ENCODE measurements around the gene QRSL1. TPM values are rescaled to one million over a fixed set of nuclear protein-coding genes. Genes with fewer than 3 reads are reported as not detected.
"Not testable (repeated sequence)": the region's sequence is repeated elsewhere in the genome, so short reads cannot be mapped to it uniquely, and the experiment has no call there.

The QRSL1 gene
- total RNA-seq (10 to 100 TPM in 2 of 4 donors, 1 to 10 TPM in 2; 8.3 to 11.7 (median 9.9) TPM), polyA plus RNA-seq (10 to 100 TPM in 1 of 3 donors, 1 to 10 TPM in 2; 8.6 to 15.6 (median 9.0) TPM)

DNA sequence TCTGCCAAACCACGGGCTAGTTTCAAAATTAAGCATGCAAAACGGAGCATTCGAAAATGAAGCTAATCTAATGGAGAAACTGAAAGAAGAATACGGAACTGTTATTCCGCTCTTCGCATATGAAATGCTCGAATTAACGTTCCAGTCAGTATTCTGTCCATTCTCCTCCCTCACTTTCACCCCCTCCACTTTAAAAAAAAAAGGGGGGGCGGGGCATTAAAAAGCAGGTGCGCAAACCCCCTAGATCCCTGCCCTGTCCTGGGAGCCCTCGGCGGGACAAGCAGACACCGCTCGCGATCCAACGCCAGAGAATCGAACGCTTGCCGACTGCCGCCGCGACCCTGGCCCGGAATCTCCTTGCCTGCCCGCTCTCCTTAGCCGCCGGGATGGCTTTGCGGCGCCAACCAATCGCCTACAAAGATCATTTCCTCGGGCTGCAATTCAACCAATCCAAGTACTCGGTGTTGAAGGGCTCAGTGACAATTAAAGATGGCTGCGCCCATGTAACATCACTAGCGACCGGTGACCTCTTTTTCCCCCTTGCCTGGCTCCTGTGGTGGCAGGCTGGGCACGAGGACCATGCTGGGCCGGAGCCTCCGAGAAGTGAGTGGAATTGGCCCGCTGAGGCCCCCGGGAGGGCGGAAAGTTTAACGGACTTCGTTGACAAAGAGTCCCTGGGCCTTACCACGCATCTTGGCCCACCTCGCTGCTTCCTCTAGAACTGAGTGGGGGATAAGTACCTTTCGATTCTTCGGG is at the start of gene QRSL1, which contains the start of gene RTN4IP1:
Gene QRSL1 (plus strand): TSS at position 476 of the 756 bp plus-strand sequence. CDS start 104 bp downstream, at position 580.
Gene RTN4IP1 (minus strand): TSS at position 396 of the 756 bp plus-strand sequence. CDS start 477 bp downstream, outside the sequence.
- H3K27ac ChIP-seq = peak within 1 kb of the TSS; percentile 75 to 87 (median 83)

GRCh38 chr6:106581468-106581867 is 47.9 kb upstream of the QRSL1 start:
- Histone ChIP-seq H3K27me3 (no peaks in the 10 kb centered on the region), H3K4me1 (peaks cover 0 to 21% (median 17%) of the 10 kb centered on the region in 4 donors), H3K27ac (no peak overlapping the region), H3K36me3 (peaks cover 0 to 11% (median 2%) of the 10 kb centered on the region in 4 donors), H3K4me3 (no peak overlapping the region), H3K9me3 (no peaks in the 10 kb centered on the region)
- DNase-seq = no peak
- no peak for TF ChIP-seq EP300 (IDR thresholded peaks at IDR 0.05)
- TF ChIP-seq POLR2A (IDR thresholded peaks at IDR 0.05) = no peak
- TF ChIP-seq POLR2AphosphoS5 (IDR thresholded peaks at IDR 0.05) = no peak
- TF ChIP-seq CTCF (IDR thresholded peaks at IDR 0.05) = no peak
- intact Hi-C loops (cut with DNase I) = no loop called here
- WGBS, 2 donors = 93 to 96% methylated on average over 1 of the region's 1 CpG

More for the DNA sequence above, at the start of gene QRSL1, which contains the start of gene RTN4IP1:
- WGBS, 2 donors = 0 to 1% methylated on average over 46 of the region's 46 CpGs
- intact Hi-C loops (cut with DNase I) = no loop called here
- Histone ChIP-seq H3K27me3 (no peaks in the 10 kb centered on the region), H3K36me3 (no peaks in the 10 kb centered on the region), H3K4me1 (peaks cover 0 to 20% (median 14%) of the 10 kb centered on the region in 4 donors), H3K4me3 (peak within 1 kb of the TSS; percentile 72 to 91 (median 77)), H3K9me3 (no peaks in the 10 kb centered on the region)
- peak; percentile 91 for DNase-seq
- TF ChIP-seq CTCF (IDR thresholded peaks at IDR 0.05) = no peak
- TF ChIP-seq POLR2AphosphoS5 (IDR thresholded peaks at IDR 0.05) = peak; percentile 48 to 71 (median 66)
- TF ChIP-seq EP300 (IDR thresholded peaks at IDR 0.05) = no peak
- TF ChIP-seq POLR2A (IDR thresholded peaks at IDR 0.05) = no peak

DNA sequence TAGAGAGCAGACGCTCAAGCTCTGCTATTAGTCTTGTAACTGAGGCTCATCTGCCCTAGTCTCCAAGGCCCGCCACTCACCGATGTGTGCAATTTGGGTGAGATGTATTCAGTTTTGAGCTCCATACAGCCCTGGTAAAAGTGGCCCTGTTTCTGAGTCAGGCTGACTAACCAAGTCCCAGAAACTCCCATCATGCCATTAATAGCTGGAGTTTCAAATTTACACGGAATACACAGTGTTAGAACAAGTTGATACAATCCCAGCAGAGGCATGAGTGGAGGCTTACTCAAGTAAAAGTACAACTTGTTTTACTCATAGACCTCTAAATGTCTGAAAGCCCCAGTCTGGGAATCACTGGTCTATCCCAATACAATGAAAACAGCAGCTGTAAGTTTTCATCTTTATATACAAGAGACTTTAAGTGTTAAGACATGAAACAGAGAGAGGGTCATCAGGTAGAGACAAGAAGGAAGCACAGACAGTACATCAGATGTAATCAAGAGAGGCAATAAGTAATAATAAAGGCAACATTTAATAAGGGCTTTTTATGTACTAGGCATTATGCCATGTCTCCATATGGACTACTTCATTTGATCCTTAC is 42.5 kb upstream of the QRSL1 start:
- peak overlapping the region in 3 of 4 donors; percentile 4 to 50 (median 37) for H3K27ac ChIP-seq
- 93 to 94% methylated on average over 4 of the region's 4 CpGs for WGBS, 2 donors
- H3K9me3 ChIP-seq = no peaks in the 10 kb centered on the region
- peaks cover 0 to 16% (median 2%) of the 10 kb centered on the region in 4 donors for H3K36me3 ChIP-seq
- intact Hi-C loops (cut with DNase I) = no loop called here
- H3K4me3 ChIP-seq = no peak overlapping the region
- no peak for DNase-seq
- H3K27me3 ChIP-seq = no peaks in the 10 kb centered on the region
- H3K4me1 ChIP-seq = peaks cover 0 to 38% (median 27%) of the 10 kb centered on the region in 4 donors
- TF ChIP-seq POLR2AphosphoS5 (IDR thresholded peaks at IDR 0.05) (peak in 1 of 4 donors; percentile 10), CTCF (IDR thresholded peaks at IDR 0.05) (no peak), POLR2A (IDR thresholded peaks at IDR 0.05) (no peak), EP300 (IDR thresholded peaks at IDR 0.05) (no peak)

- H3K4me1 ChIP-seq = peaks cover 0 to 38% (median 27%) of the 10 kb centered on the region in 4 donors
- WGBS, 2 donors = 74 to 80% methylated on average over 4 of the region's 5 CpGs
- H3K9me3 ChIP-seq; H3K27ac ChIP-seq; intact Hi-C loops (cut with DNase I); H3K36me3 ChIP-seq; DNase-seq; H3K27me3 ChIP-seq; H3K4me3 ChIP-seq: not testable (repeated sequence)
Observed at GRCh38 chr6:106588937-106589336, 40.4 kb upstream of the QRSL1 start.
